ENCODE measurements around the gene PLGRKT. TPM values are rescaled to one million over a fixed set of nuclear protein-coding genes. Genes with fewer than 3 reads are reported as not detected.
A peak's percentile ranks its signal among the peaks of the same experiment; 100 is the strongest.

Gene PLGRKT
- total RNA-seq, 1 experiment from 2014 or later: 21.6 TPM

GRCh38 chr9:5460157-5460556 is 22.4 kb upstream of the PLGRKT start:
- H3K4me3 Mint-ChIP-seq (ENCODE audit: unreplicated experiment): no peak overlapping the region
- H3K36me3 Mint-ChIP-seq (ENCODE audit: insufficient read depth, unreplicated experiment): peaks cover 5% of the 10 kb centered on the region
- H3K9me3 Mint-ChIP-seq (ENCODE audit: unreplicated experiment): no peaks in the 10 kb centered on the region
- intact Hi-C loops (cut with micrococcal nuclease): no loop called here
- no peak for DNase-seq (ENCODE audit: unreplicated experiment)
- ChIA-PET CTCF (interaction anchor here (1.2 to 2.6 kb wide), 3 partner anchors 10 to 130 kb away, joined by 3 to 14 read pairs (median 6); partner anchors contain the start of gene CD274), POLR2A (interaction anchor here (4.0 kb wide), 1 partner anchor 10 kb away, joined by 15 read pairs; the partner anchor contains the start of gene CD274)
- no peaks in the 10 kb centered on the region for H3K27me3 Mint-ChIP-seq (ENCODE audit: insufficient read depth, unreplicated experiment)
- H3K4me1 Mint-ChIP-seq (ENCODE audit: insufficient read depth, unreplicated experiment): peaks cover 3% of the 10 kb centered on the region
- TF ChIP-seq, protein P1, sequence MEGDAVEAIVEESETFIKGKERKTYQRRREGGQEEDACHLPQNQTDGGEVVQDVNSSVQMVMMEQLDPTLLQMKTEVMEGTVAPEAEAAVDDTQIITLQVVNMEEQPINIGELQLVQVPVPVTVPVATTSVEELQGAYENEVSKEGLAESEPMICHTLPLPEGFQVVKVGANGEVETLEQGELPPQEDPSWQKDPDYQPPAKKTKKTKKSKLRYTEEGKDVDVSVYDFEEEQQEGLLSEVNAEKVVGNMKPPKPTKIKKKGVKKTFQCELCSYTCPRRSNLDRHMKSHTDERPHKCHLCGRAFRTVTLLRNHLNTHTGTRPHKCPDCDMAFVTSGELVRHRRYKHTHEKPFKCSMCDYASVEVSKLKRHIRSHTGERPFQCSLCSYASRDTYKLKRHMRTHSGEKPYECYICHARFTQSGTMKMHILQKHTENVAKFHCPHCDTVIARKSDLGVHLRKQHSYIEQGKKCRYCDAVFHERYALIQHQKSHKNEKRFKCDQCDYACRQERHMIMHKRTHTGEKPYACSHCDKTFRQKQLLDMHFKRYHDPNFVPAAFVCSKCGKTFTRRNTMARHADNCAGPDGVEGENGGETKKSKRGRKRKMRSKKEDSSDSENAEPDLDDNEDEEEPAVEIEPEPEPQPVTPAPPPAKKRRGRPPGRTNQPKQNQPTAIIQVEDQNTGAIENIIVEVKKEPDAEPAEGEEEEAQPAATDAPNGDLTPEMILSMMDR (IDR thresholded peaks at IDR 0.05; ENCODE audit: unreplicated experiment): no peak
- no peak overlapping the region for H3K27ac Mint-ChIP-seq (ENCODE audit: low read depth, unreplicated experiment)
- no TSS peak for BruUV-seq (replicated peaks)

DNA sequence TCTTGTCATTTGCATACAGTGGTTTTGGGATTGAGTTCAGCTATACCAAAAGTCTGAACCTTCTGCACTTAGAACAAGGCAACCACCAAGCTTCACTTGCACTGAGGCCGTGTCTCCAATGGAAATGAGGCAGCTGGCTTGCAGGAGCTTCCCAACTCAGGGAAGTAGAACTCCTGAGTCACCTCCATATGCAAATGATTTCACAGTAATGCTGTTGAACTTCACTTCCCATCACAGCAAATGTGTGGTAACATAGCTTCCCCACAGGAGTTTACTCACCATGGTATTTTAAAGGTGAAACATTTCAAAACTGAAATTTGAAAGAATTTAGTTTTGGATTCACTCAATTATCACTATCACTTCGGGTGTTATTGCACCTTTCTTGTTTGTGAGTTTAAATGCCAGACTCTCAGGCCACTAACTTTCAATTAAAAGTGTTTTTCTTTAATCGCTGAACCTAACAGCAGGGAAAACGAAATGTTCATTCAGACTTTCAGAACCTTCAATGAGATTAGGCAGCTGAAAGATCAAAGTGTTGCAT is 21.6 kb upstream of the PLGRKT start:
- Mint-ChIP-seq H3K27ac (ENCODE audit: low read depth, unreplicated experiment) (no peak overlapping the region), H3K36me3 (ENCODE audit: insufficient read depth, unreplicated experiment) (peaks cover 5% of the 10 kb centered on the region), H3K27me3 (ENCODE audit: insufficient read depth, unreplicated experiment) (no peaks in the 10 kb centered on the region), H3K4me3 (ENCODE audit: unreplicated experiment) (no peak overlapping the region), H3K9me3 (ENCODE audit: unreplicated experiment) (no peaks in the 10 kb centered on the region), H3K4me1 (ENCODE audit: insufficient read depth, unreplicated experiment) (peaks cover 8% of the 10 kb centered on the region)
- TF ChIP-seq, protein P1 (IDR thresholded peaks at IDR 0.05; ENCODE audit: unreplicated experiment): no peak
- peak; percentile 43 for DNase-seq (ENCODE audit: unreplicated experiment)
- ChIA-PET POLR2A (interaction anchor here (4.0 kb wide), 1 partner anchor 9 kb away, joined by 15 read pairs; the partner anchor contains the start of gene CD274), CTCF (interaction anchor here (0.7 to 2.6 kb wide), 4 partner anchors 9 to 130 kb away, joined by 3 to 14 read pairs (median 6); partner anchors contain the start of gene CD274)
- BruUV-seq (replicated peaks): no TSS peak
- intact Hi-C loops (cut with micrococcal nuclease): loop anchor here (5.0 kb wide), 1 partner anchor 48 kb away; no protein-coding TSS in a partner anchor

DNA sequence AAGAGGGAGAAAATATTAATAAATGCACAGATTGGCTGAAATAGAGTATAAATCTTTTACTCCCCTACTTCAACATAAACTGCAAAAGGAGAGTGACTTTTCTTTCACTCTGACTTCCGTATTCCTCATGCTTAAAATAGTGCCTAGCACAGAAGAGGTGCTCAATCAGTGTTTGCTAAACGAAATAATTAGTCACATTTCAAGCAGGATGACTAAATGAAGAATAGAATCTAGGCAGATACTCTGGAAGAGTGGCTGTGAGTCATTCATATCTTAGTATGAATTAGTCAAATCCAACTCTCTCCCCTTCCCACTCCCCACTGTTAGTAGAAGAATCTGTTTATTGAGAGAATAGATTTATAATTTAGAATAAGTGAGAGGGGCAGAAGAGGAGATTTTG is 17.5 kb upstream of the PLGRKT start:
- peaks cover 13% of the 10 kb centered on the region for H3K4me1 Mint-ChIP-seq (ENCODE audit: insufficient read depth, unreplicated experiment)
- ChIA-PET CTCF (interaction anchor here (0.6 to 0.8 kb wide), 2 partner anchors 12 to 16 kb away, joined by 3 to 4 read pairs; no protein-coding TSS in a partner anchor), POLR2A (interaction anchor here (1.3 to 1.5 kb wide), 2 partner anchors 38 to 172 kb away, joined by 3 to 4 read pairs; no protein-coding TSS in a partner anchor)
- TF ChIP-seq, protein P1 (IDR thresholded peaks at IDR 0.05; ENCODE audit: unreplicated experiment): no peak
- H3K27me3 Mint-ChIP-seq (ENCODE audit: insufficient read depth, unreplicated experiment): no peaks in the 10 kb centered on the region
- peak overlapping the region; percentile 19 for H3K4me3 Mint-ChIP-seq (ENCODE audit: unreplicated experiment)
- H3K27ac Mint-ChIP-seq (ENCODE audit: low read depth, unreplicated experiment): peak overlapping the region; percentile 39
- DNase-seq (ENCODE audit: unreplicated experiment): peak; percentile 64
- H3K9me3 Mint-ChIP-seq (ENCODE audit: unreplicated experiment): no peaks in the 10 kb centered on the region
- no TSS peak for BruUV-seq (replicated peaks)
- H3K36me3 Mint-ChIP-seq (ENCODE audit: insufficient read depth, unreplicated experiment): peaks cover 2% of the 10 kb centered on the region
- intact Hi-C loops (cut with micrococcal nuclease): loop anchor here (5.0 kb wide), 1 partner anchor 52 kb away; no protein-coding TSS in a partner anchor

- Mint-ChIP-seq H3K9me3 (ENCODE audit: unreplicated experiment) (no peaks in the 10 kb centered on the region), H3K4me3 (ENCODE audit: unreplicated experiment) (no peak overlapping the region), H3K27ac (ENCODE audit: low read depth, unreplicated experiment) (no peak overlapping the region), H3K27me3 (ENCODE audit: insufficient read depth, unreplicated experiment) (no peaks in the 10 kb centered on the region), H3K4me1 (ENCODE audit: insufficient read depth, unreplicated experiment) (peaks cover 19% of the 10 kb centered on the region), H3K36me3 (ENCODE audit: insufficient read depth, unreplicated experiment) (no peaks in the 10 kb centered on the region)
- intact Hi-C loops (cut with micrococcal nuclease): no loop called here
- no TSS peak for BruUV-seq (replicated peaks)
- CTCF ChIA-PET: no interaction called here
- POLR2A ChIA-PET: no interaction called here
- no peak for DNase-seq (ENCODE audit: unreplicated experiment)
- TF ChIP-seq, protein P1 (IDR thresholded peaks at IDR 0.05; ENCODE audit: unreplicated experiment): no peak
Observed at GRCh38 chr9:5453673-5454072, 15.9 kb upstream of the PLGRKT start.

Measured in MCF 10A (cell line).